Measurements from ENCODE around the gene CERT1.

CERT1 gene

DNA sequence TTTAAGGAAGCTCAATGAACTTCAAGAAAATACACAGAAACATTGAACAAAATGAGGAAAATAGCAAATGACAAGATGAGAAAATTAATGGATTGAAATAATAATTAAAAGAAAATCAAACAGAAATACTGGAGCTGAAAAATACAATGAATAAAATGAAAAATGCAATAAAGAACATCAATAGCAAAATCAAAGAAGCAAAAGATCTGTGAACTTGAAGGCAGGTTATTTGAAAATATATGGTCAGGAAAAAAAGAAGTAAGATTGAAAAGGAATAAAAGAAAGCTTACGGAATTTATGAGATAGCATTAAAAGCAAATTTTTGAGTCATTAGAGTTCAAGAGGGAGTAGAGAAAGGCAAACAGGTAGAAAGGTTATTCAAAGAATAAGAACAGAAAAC, 42.4 kb downstream of the CERT1 start:
- Histone ChIP-seq H3K4me3 (ENCODE audit: low read length) (no peak overlapping the region), H3K4me2 (ENCODE audit: low read length) (no peak overlapping the region), H3K9me3 (ENCODE audit: control insufficient read depth, insufficient read depth, low read length) (peaks cover 24% of the 10 kb centered on the region; the same call in 1 of the 2 replicates), H3F3A (ENCODE audit: control insufficient read depth, insufficient read depth) (no peaks in the 10 kb centered on the region), H4K20me1 (ENCODE audit: control insufficient read depth, insufficient read depth, low read depth, low read length) (no peaks in the 10 kb centered on the region), H3K4me1 (ENCODE audit: control insufficient read depth, low read length) (peaks cover 11% of the 10 kb centered on the region), H3K9me2 (replicated peaks; ENCODE audit: control insufficient read depth, low read length) (no peaks in the 10 kb centered on the region), H3K27me3 (ENCODE audit: control insufficient read depth, low read length) (no peaks in the 10 kb centered on the region), H3K79me2 (ENCODE audit: control insufficient read depth, low read length) (peaks cover 82% of the 10 kb centered on the region), H3K27ac (ENCODE audit: low read depth, low read length) (no peak overlapping the region), H3K36me3 (ENCODE audit: control insufficient read depth, low read length) (peaks cover 5% of the 10 kb centered on the region; the same call in 1 of the 2 replicates)
- TF ChIP-seq EZH2phosphoT487 (IDR thresholded peaks at IDR 0.05; ENCODE audit: borderline replicate concordance, low read length), result no peak
- TF ChIP-seq CTCF (IDR thresholded peaks at IDR 0.05; ENCODE audit: low read depth, low read length, poor library complexity, severe bottlenecking), result no peak

DNA sequence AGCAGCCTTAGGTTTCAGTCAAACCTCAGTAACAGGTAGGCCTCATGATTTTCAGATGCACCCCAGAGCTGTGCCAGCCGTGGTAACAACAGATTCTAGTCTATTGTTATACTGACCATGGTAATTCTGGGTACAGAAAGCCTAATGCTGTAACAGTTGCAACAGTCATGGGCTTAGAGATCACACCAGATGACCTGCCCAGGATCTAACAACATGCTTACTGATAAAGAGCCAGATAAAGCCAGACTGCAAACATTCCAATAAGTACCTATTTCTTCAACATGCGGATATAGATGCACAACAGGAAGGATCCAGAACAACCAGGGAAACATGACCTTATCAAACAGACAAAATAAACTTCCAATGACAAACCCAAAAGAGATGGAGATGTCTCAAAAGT, 42.8 kb downstream of the CERT1 start:
- Histone ChIP-seq H3K36me3 (ENCODE audit: control insufficient read depth, low read length) (peaks cover 5% of the 10 kb centered on the region; the same call in 1 of the 2 replicates), H3K4me2 (ENCODE audit: low read length) (no peak overlapping the region), H3K4me1 (ENCODE audit: control insufficient read depth, low read length) (peaks cover 11% of the 10 kb centered on the region), H3K27ac (ENCODE audit: low read depth, low read length) (no peak overlapping the region), H3K27me3 (ENCODE audit: control insufficient read depth, low read length) (no peaks in the 10 kb centered on the region), H3K79me2 (ENCODE audit: control insufficient read depth, low read length) (peaks cover 86% of the 10 kb centered on the region), H3K9me3 (ENCODE audit: control insufficient read depth, insufficient read depth, low read length) (peaks cover 24% of the 10 kb centered on the region; the same call in 1 of the 2 replicates), H3F3A (ENCODE audit: control insufficient read depth, insufficient read depth) (no peaks in the 10 kb centered on the region), H4K20me1 (ENCODE audit: control insufficient read depth, insufficient read depth, low read depth, low read length) (no peaks in the 10 kb centered on the region), H3K9me2 (replicated peaks; ENCODE audit: control insufficient read depth, low read length) (no peaks in the 10 kb centered on the region), H3K4me3 (ENCODE audit: low read length) (no peak overlapping the region)
- TF ChIP-seq CTCF (IDR thresholded peaks at IDR 0.05; ENCODE audit: low read depth, low read length, poor library complexity, severe bottlenecking), result no peak
- no peak for TF ChIP-seq EZH2phosphoT487 (IDR thresholded peaks at IDR 0.05; ENCODE audit: borderline replicate concordance, low read length)

DNA sequence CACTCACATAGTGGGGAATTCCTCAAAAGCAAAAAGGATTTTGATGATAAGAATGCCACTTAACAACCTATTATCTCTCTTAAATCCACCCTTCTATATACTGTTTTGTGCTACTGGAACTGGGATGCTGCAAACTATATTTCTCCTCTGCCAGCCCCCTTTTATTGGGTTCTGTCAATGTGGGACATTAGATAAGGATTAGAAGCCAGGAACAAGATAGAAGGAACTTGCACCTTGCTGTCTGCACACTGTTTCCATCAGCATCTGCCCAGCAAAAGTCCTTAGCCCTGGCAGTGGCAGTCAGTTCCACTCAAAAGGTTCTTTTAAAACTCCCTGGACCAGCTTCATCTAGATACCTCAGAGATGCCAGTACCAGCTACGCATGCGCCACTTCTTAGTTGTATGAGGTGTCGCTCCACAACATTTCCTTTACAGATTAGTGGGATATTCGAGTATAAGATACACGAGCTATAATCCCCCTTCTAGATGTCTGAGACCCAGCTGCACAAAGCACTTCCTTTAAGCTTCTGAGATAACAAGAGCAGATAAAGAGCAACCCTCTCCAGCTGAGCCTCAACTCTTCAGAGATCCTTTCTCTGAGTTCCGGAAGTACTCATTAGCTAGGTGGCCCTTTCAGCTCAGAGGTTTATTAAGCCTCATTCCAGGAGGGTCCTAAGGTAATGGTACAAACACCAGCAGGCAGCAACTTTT, 45.3 kb downstream of the CERT1 start:
- Histone ChIP-seq H3K4me2 (ENCODE audit: low read length) (no peak overlapping the region), H3K4me3 (ENCODE audit: low read length) (no peak overlapping the region), H3K27me3 (ENCODE audit: control insufficient read depth, low read length) (no peaks in the 10 kb centered on the region), H3F3A (ENCODE audit: control insufficient read depth, insufficient read depth) (peaks cover 5% of the 10 kb centered on the region; the same call in 1 of the 2 replicates), H3K9me3 (ENCODE audit: control insufficient read depth, insufficient read depth, low read length) (peaks cover 18% of the 10 kb centered on the region; the same call in 1 of the 2 replicates), H3K27ac (ENCODE audit: low read depth, low read length) (no peak overlapping the region), H3K9me2 (replicated peaks; ENCODE audit: control insufficient read depth, low read length) (no peaks in the 10 kb centered on the region), H3K4me1 (ENCODE audit: control insufficient read depth, low read length) (peaks cover 23% of the 10 kb centered on the region), H4K20me1 (ENCODE audit: control insufficient read depth, insufficient read depth, low read depth, low read length) (no peaks in the 10 kb centered on the region), H3K36me3 (ENCODE audit: control insufficient read depth, low read length) (peaks cover 5% of the 10 kb centered on the region; the same call in 1 of the 2 replicates), H3K79me2 (ENCODE audit: control insufficient read depth, low read length) (peaks cover 73% of the 10 kb centered on the region)
- TF ChIP-seq EZH2phosphoT487 (IDR thresholded peaks at IDR 0.05; ENCODE audit: borderline replicate concordance, low read length) (no peak), CTCF (IDR thresholded peaks at IDR 0.05; ENCODE audit: low read depth, low read length, poor library complexity, severe bottlenecking) (no peak)
